Osteocyte (in vitro differentiated cells): ENCODE data around the gene ZNF668. TPM values are rescaled to one million over a fixed set of nuclear protein-coding genes. Genes with fewer than 3 reads are reported as not detected.

Experiments
- DNase-seq: peaks from one replicate; pipeline ENCODE4 v3.0.0; 2021; ENCODE audit warnings: mixed read lengths; ENCODE audit not compliant: unreplicated experiment; ENCODE audit errors: extremely low spot score
- H3K27ac Mint-ChIP-seq: one replicate; pipeline ENCODE4 v1.8.0; 2021; ENCODE audit warnings: mild to moderate bottlenecking, mixed read lengths; ENCODE audit not compliant: unreplicated experiment
- H3K27me3 Mint-ChIP-seq: one replicate; pipeline ENCODE4 v1.8.0; 2021; ENCODE audit warnings: mixed read lengths; ENCODE audit not compliant: unreplicated experiment
- H3K36me3 Mint-ChIP-seq: one replicate; pipeline ENCODE4 v1.8.0; 2021; ENCODE audit warnings: mixed read lengths; ENCODE audit not compliant: unreplicated experiment
- H3K4me1 Mint-ChIP-seq: one replicate; pipeline ENCODE4 v1.8.0; 2021; ENCODE audit warnings: mixed read lengths; ENCODE audit not compliant: unreplicated experiment
- H3K4me3 Mint-ChIP-seq: one replicate; pipeline ENCODE4 v1.8.0; 2021; ENCODE audit warnings: mild to moderate bottlenecking, moderate library complexity, mixed read lengths; ENCODE audit not compliant: unreplicated experiment
- H3K9me3 Mint-ChIP-seq: one replicate; pipeline ENCODE4 v1.8.0; 2021; ENCODE audit warnings: mixed read lengths; ENCODE audit not compliant: unreplicated experiment
- total RNA-seq: library from RNA; stranded (reverse); gene quantifications from 2 replicates; pipeline ENCODE4 v1.2.1, GENCODE V29; 2021
- TF ChIP-seq, protein P1 (sequence below): fragments of 200-600 bp; sonication (generic); IDR thresholded peaks from 2 replicates; pipeline ENCODE4 v1.5.0; 2021; ENCODE audit warnings: antibody characterized with exemption, mild to moderate bottlenecking, moderate library complexity

Gene ZNF668
- total RNA-seq, 1 donor from 2014 or later = 13.2 TPM

- Mint-ChIP-seq H3K36me3 (peaks cover 6% of the 10 kb centered on the region), H3K27ac (no peak overlapping the region), H3K27me3 (no peaks in the 10 kb centered on the region), H3K4me1 (peaks cover 20% of the 10 kb centered on the region), H3K9me3 (no peaks in the 10 kb centered on the region), H3K4me3 (no peak overlapping the region)
- TF ChIP-seq, protein P1, sequence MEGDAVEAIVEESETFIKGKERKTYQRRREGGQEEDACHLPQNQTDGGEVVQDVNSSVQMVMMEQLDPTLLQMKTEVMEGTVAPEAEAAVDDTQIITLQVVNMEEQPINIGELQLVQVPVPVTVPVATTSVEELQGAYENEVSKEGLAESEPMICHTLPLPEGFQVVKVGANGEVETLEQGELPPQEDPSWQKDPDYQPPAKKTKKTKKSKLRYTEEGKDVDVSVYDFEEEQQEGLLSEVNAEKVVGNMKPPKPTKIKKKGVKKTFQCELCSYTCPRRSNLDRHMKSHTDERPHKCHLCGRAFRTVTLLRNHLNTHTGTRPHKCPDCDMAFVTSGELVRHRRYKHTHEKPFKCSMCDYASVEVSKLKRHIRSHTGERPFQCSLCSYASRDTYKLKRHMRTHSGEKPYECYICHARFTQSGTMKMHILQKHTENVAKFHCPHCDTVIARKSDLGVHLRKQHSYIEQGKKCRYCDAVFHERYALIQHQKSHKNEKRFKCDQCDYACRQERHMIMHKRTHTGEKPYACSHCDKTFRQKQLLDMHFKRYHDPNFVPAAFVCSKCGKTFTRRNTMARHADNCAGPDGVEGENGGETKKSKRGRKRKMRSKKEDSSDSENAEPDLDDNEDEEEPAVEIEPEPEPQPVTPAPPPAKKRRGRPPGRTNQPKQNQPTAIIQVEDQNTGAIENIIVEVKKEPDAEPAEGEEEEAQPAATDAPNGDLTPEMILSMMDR = no peak
- DNase-seq = no peak
Observed at GRCh38 chr16:31089199-31089598, 15.2 kb upstream of the ZNF668 start.

DNA sequence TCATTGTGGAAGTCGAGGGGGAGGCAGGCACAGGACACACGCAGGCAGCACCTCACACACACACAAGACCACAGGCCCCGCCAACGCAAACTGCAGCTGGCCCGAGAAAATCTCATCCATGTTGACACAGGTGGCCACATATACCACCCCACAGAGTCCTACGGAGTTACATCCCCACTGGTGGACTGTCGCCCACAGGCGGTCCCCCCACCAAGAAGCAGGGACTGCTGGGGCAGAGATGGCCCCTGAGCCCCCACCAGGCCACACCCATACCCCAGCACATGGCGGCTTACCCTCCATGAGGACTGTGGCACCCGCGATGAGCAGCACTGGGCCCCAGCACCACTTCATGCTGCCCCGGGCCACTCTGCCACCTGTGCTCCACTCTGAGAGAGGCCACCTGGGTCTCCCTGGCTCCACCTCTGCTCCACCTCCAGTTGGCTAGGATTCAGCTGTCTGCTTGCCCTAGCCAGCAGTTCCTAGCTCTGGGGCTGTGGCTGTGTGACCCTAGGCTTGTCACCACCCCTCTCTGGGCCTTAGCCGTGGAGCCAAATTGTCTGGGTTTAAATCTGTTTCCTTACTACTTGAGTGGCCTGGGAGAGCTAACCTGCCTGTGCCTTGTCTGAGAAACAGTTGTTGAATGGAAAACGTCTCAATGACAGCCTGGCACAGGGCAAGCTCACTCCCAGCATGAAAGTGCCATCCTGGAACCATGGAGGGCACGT is 14.6 kb upstream of the ZNF668 start, which contains the start of gene PRSS53:
PRSS53 (minus strand) TSS at position 485 of the 725 bp plus-strand sequence; CDS start at position 351, 134 bp downstream.
- TF ChIP-seq, protein P1 = no peak
- Mint-ChIP-seq H3K36me3 (peaks cover 6% of the 10 kb centered on the region), H3K27ac (no peak within 1 kb of the TSS), H3K27me3 (no peaks in the 10 kb centered on the region), H3K4me1 (peaks cover 15% of the 10 kb centered on the region), H3K9me3 (no peaks in the 10 kb centered on the region), H3K4me3 (no peak within 1 kb of the TSS)
- no peak for DNase-seq

DNA sequence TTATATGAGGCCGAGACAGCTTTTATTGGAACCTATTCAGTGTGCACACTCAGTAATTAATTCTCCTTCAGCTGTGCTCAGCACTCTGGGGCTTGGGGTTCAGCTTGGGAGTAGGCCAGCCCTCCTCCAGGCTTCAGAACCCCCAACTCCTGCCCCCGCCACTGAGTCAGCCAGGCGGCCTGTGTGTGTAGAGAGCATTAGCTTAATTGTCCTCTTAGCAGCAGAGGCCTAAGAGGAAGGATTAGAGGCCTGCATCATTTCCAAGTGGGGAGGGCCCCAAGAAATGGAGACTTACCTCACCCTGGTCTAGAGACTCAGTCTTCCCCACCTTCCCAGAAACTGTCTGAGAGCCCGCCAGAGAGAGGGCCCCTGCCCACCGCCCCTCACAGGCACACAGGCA is 13.9 kb upstream of the ZNF668 start:
- H3K4me1 Mint-ChIP-seq = peaks cover 10% of the 10 kb centered on the region
- TF ChIP-seq, protein P1 = no peak
- no peak overlapping the region for H3K4me3 Mint-ChIP-seq
- no peak overlapping the region for H3K27ac Mint-ChIP-seq
- no peaks in the 10 kb centered on the region for H3K27me3 Mint-ChIP-seq
- H3K36me3 Mint-ChIP-seq = peaks cover 8% of the 10 kb centered on the region
- no peaks in the 10 kb centered on the region for H3K9me3 Mint-ChIP-seq
- DNase-seq = no peak

- no peak for DNase-seq
- no peak overlapping the region for H3K27ac Mint-ChIP-seq
- no peaks in the 10 kb centered on the region for H3K9me3 Mint-ChIP-seq
- H3K4me1 Mint-ChIP-seq = peaks cover 6% of the 10 kb centered on the region
- H3K4me3 Mint-ChIP-seq = no peak overlapping the region
- TF ChIP-seq, protein P1 = no peak
- H3K27me3 Mint-ChIP-seq = no peaks in the 10 kb centered on the region
- peaks cover 8% of the 10 kb centered on the region for H3K36me3 Mint-ChIP-seq
Observed at GRCh38 chr16:31087481-31087880, 13.4 kb upstream of the ZNF668 start.

- H3K9me3 Mint-ChIP-seq = no peaks in the 10 kb centered on the region
- H3K4me3 Mint-ChIP-seq = no peak overlapping the region
- H3K4me1 Mint-ChIP-seq = peaks cover 4% of the 10 kb centered on the region
- no peak for DNase-seq
- H3K36me3 Mint-ChIP-seq = peaks cover 8% of the 10 kb centered on the region
- TF ChIP-seq, protein P1 = no peak
- no peak overlapping the region for H3K27ac Mint-ChIP-seq
- no peaks in the 10 kb centered on the region for H3K27me3 Mint-ChIP-seq
Observed at GRCh38 chr16:31086629-31086906, 12.5 kb upstream of the ZNF668 start.
